ENCODE measurements around the gene SHISA6.

Gene SHISA6

DNA sequence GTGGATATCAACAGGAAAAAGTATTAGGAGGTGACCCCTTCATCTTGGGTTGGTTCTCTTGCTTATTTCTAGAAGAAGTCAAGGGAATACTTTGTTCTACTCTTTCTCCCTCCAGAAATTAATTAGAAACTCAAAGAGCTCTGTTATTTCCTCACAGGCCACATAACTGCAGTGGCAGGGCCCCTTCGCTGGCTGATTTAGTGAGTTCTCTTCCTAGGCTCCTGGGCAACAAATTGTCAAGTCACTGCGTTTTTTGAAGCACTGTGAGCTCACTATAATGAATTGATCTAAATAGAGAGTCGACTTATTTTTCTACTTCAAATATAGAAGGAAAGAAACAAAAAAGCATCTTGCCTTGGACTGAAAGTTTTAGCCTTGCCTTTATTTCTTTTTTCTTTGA is 4.8 kb downstream of the SHISA6 start:
- no peak for DNase-seq
- TF ChIP-seq, protein P1, sequence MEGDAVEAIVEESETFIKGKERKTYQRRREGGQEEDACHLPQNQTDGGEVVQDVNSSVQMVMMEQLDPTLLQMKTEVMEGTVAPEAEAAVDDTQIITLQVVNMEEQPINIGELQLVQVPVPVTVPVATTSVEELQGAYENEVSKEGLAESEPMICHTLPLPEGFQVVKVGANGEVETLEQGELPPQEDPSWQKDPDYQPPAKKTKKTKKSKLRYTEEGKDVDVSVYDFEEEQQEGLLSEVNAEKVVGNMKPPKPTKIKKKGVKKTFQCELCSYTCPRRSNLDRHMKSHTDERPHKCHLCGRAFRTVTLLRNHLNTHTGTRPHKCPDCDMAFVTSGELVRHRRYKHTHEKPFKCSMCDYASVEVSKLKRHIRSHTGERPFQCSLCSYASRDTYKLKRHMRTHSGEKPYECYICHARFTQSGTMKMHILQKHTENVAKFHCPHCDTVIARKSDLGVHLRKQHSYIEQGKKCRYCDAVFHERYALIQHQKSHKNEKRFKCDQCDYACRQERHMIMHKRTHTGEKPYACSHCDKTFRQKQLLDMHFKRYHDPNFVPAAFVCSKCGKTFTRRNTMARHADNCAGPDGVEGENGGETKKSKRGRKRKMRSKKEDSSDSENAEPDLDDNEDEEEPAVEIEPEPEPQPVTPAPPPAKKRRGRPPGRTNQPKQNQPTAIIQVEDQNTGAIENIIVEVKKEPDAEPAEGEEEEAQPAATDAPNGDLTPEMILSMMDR (IDR thresholded peaks at IDR 0.05) = no peak
- H3K9me3 ChIP-seq = no peaks in the 10 kb centered on the region
- no peak overlapping the region for H3K4me3 ChIP-seq
- H3K36me3 ChIP-seq = no peaks in the 10 kb centered on the region
- intact Hi-C loops (cut with DNase I; ENCODE audit: low total_unique reads) = no loop called here
- H3K27me3 ChIP-seq = peaks cover 0 to 41% of the 10 kb centered on the region in 2 donors
- peaks cover 0 to 1% (median 0%) of the 10 kb centered on the region in 4 donors for H3K4me1 ChIP-seq
- H3K27ac ChIP-seq = no peak overlapping the region

DNA sequence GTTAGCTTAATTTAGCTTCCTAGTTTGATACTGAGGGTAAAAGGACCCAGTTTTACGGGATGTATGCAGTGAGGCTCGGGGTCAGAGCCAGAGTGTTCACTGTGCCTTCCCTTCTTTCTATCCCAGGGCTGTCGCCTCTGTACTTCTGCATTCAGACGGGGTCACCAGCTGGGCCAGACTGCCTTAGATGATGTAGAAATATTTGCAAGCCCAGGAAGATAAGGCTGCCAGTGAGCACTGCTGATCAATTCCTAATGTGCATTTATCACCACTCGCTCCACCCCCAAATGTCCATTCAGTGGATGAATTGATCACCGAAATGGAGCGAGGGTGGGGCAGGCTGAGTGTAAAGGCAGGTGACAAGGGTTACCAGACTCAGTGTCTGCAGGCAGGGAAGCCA is 9.1 kb downstream of the SHISA6 start:
- H3K4me3 ChIP-seq = no peak overlapping the region
- TF ChIP-seq, protein P1 (IDR thresholded peaks at IDR 0.05) = no peak
- DNase-seq = no peak
- no peak overlapping the region for H3K27ac ChIP-seq
- no peaks in the 10 kb centered on the region for H3K9me3 ChIP-seq
- intact Hi-C loops (cut with DNase I; ENCODE audit: low total_unique reads) = no loop called here
- H3K4me1 ChIP-seq = no peaks in the 10 kb centered on the region
- H3K27me3 ChIP-seq = peaks cover 0 to 2% of the 10 kb centered on the region in 2 donors
- H3K36me3 ChIP-seq = no peaks in the 10 kb centered on the region

DNA sequence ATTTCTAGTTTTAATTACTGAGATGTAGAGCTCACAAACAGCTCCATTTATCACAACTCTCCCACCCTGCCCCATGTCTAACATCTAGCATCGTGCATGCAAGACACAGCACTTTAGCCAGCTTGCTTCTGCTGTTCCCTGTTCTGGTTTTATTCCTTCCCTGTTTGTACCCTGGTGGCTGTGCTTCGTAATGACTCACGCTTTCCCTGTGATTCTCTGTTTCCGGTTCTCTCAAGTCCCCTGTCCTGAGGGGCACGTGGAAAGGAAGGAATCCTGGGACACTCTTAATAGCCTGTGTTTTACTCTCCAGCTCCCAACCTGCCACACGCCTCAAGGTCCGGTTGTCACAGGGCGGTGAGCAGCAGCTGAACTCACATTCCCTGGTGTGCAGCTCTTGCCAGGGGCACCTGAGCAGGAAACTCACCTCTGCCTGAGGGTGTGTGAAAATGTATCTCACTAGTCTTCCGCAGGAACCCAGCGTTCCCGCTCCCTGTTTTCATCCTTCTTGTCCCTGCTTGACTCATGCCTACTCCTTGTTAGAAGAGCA is 10.6 kb downstream of the SHISA6 start:
- H3K36me3 ChIP-seq = no peaks in the 10 kb centered on the region
- H3K4me3 ChIP-seq = no peak overlapping the region
- H3K9me3 ChIP-seq = no peaks in the 10 kb centered on the region
- intact Hi-C loops (cut with DNase I; ENCODE audit: low total_unique reads) = no loop called here
- no peaks in the 10 kb centered on the region for H3K27me3 ChIP-seq
- no peak for DNase-seq
- TF ChIP-seq, protein P1 (IDR thresholded peaks at IDR 0.05) = no peak
- H3K27ac ChIP-seq = no peak overlapping the region
- H3K4me1 ChIP-seq = no peaks in the 10 kb centered on the region

DNA sequence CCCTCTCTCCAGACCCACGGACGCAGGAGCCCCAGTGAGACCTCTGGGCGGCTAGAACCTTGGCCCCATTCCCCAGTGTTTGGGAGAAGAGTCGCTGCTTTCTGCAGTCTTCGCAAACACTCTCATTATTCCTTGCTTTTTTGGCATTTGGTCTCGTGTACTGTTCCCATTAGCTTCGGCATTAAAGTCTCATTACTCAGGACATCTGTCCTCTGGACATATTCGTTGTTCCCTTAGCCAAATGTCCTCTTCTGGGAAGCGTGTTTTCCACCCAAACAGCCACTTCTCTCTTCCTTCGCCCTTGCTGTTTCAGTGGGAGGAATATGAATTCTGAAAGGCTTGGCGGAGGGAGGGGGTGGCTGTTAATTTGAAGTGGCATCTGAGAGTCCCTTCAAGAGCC is 11.1 kb downstream of the SHISA6 start:
- Histone ChIP-seq H3K9me3 (no peaks in the 10 kb centered on the region), H3K36me3 (no peaks in the 10 kb centered on the region), H3K27me3 (no peaks in the 10 kb centered on the region), H3K4me1 (no peaks in the 10 kb centered on the region), H3K27ac (no peak overlapping the region), H3K4me3 (no peak overlapping the region)
- TF ChIP-seq, protein P1 (IDR thresholded peaks at IDR 0.05) = no peak
- intact Hi-C loops (cut with DNase I; ENCODE audit: low total_unique reads) = no loop called here
- DNase-seq = no peak

DNA sequence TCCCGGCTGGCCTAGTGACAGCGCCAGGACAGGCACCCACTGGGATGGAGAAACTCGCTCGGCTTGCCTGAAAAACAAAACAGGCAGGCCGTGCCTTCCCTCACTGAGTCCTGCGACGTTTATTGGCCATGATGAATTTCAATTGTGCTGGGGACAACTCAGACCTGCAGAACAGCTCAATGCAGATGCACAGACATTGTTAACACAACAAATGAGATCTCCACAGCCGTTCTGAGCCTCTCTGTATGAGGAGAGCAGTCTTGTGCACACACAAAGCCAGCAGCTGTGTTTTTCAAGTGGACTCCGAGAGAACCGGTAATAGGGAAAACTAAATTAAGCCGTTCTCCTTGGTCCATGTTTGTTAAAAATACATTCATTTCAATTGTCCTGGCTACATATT is 15.9 kb downstream of the SHISA6 start:
- intact Hi-C loops (cut with DNase I; ENCODE audit: low total_unique reads) = no loop called here
- Histone ChIP-seq H3K4me3 (no peak overlapping the region), H3K4me1 (no peaks in the 10 kb centered on the region), H3K36me3 (no peaks in the 10 kb centered on the region), H3K27me3 (no peaks in the 10 kb centered on the region), H3K27ac (no peak overlapping the region), H3K9me3 (no peaks in the 10 kb centered on the region)
- TF ChIP-seq, protein P1 (IDR thresholded peaks at IDR 0.05) = no peak
- no peak for DNase-seq
